Tibial nerve (tissue), 4 donors: Measurements from ENCODE around the gene MCF2L2. TPM values are rescaled to one million over a fixed set of nuclear protein-coding genes. Genes with fewer than 3 reads are reported as not detected.

Experiments used
- DNase-seq, 2 donors: peaks; one replicate each; pipeline ENCODE4 v3.0.0-alpha.2; 2019; ENCODE audit warnings: low spot score in 2 of 2
- H3K27ac ChIP-seq, 4 donors: fragments of 200-600 bp; sonication (generic) in 3 of 4; one replicate each; pipeline ENCODE4 v1.5.1; 2017 to 2019; ENCODE audit warnings: mild to moderate bottlenecking in 1 of 4
- H3K27me3 ChIP-seq, 2 donors: fragments of 200-600 bp; sonication (generic) in 1 of 2; one replicate each; pipeline versions ENCODE4 v1.5.1 to v1.6.0; 2017 to 2019
- H3K36me3 ChIP-seq, 3 donors: fragments of 200-600 bp; sonication (generic); one replicate each; pipeline ENCODE4 v1.5.1; 2018 to 2019
- H3K4me1 ChIP-seq, 4 donors: fragments of 200-600 bp; sonication (generic) in 3 of 4; one replicate each; pipeline ENCODE4 v1.5.1; 2017 to 2019
- H3K4me3 ChIP-seq, 4 donors: fragments of 200-600 bp; sonication (generic) in 3 of 4; one replicate each; pipeline ENCODE4 v1.5.1; 2017 to 2019; ENCODE audit warnings: mild to moderate bottlenecking in 1 of 4, moderate library complexity in 1 of 4
- H3K9me3 ChIP-seq, 4 donors: fragments of 200-600 bp; sonication (generic) in 3 of 4; one replicate each; pipeline ENCODE4 v1.5.1; 2017 to 2019
- CTCF ChIP-seq, 5 experiments: fragments of 200-600 bp in 3 of 5; fragments of 450-650 bp in 2 of 5; sonication (generic) in 3 of 5; IDR thresholded peaks; one replicate each; pipeline ENCODE4 v1.5.1; 2016 to 2019; ENCODE audit warnings: antibody characterized with exemption in 5 of 5, mild to moderate bottlenecking in 3 of 5, moderate library complexity in 2 of 5
- EP300 ChIP-seq, 2 donors: sonication (generic); formaldehyde crosslinking; IDR thresholded peaks; one replicate each; pipeline ENCODE4 v1.6.1; 2017; ENCODE audit warnings: antibody characterized with exemption in 2 of 2, mild to moderate bottlenecking in 1 of 2
- POLR2A ChIP-seq, 2 donors: fragments of 450-650 bp; IDR thresholded peaks; one replicate each; pipeline ENCODE4 v1.6.1; 2017; ENCODE audit warnings: antibody characterized with exemption in 2 of 2, mild to moderate bottlenecking in 2 of 2, moderate library complexity in 2 of 2
- WGBS, 2 donors: methylation state at CpG; one replicate each; pipeline ENCODE4 v1.1.5; 2018; 5-methylcytosine and 5-hydroxymethylcytosine counted together
- total RNA-seq, 4 donors: library from RNA; depleted of rRNA; stranded (reverse); fragments of >200 nt; gene quantifications; one replicate each; pipeline ENCODE4 v1.1.0, GENCODE V29; 2016

The MCF2L2 gene
- total RNA-seq, 4 donors from 2014 or later: 0.90 to 24.9 (median 1.8) TPM

DNA sequence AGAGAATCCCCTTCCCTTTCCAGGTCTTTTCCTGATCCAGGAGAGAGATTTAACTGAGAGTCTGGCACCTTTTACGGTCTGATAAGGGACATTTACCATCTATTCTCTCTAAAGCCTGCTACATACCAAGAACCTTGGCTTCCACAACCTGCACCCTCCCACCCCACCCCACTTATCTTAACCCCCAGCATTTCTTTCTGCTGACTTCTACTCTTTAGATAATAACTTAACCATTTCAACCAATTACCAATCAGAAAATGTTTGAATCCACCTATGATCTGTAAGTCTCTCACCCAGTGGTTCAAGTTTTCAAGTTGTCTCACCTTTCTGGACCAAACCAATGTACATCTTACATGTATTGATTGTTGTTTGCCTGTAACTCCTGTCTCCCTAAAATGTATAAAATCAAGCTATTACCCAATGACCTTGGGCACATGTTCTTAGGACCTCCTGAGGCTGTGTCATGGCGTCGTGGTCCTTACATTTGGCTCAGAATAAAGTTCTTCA is 74.0 kb downstream of the MCF2L2 start:
- TF ChIP-seq EP300 (IDR thresholded peaks at IDR 0.05): no peak
- TF ChIP-seq CTCF (IDR thresholded peaks at IDR 0.05): no peak
- no peak for TF ChIP-seq POLR2A (IDR thresholded peaks at IDR 0.05)
- no peaks in the 10 kb centered on the region for H3K27me3 ChIP-seq
- WGBS, 2 donors: 87 to 94% methylated on average over 3 of the region's 3 CpGs
- H3K4me3 ChIP-seq: no peak overlapping the region
- no peaks in the 10 kb centered on the region for H3K4me1 ChIP-seq
- no peaks in the 10 kb centered on the region for H3K36me3 ChIP-seq
- H3K27ac ChIP-seq: no peak overlapping the region
- no peaks in the 10 kb centered on the region for H3K9me3 ChIP-seq
- DNase-seq: no peak

DNA sequence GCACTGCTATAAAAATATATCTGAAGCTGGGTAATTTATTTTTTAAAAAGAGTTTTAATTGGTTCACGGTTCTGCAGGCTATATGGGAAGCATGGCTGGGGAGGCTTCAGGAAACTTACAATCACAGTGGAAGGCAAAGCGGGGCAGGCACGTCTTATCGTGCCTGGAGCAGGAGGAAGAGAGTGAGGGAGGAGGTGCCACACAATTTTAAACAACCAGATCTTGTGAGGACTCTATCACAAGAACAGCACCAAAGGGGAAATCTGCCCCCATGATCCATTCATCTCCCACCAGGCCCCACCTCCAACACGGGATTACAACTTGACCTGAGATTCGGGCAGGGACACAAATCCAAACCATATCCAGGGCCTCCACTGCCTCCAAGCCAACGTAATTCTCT is 75.0 kb downstream of the MCF2L2 start:
- no peak overlapping the region for H3K4me3 ChIP-seq
- 83 to 88% methylated on average over 7 of the region's 7 CpGs for WGBS, 2 donors
- no peaks in the 10 kb centered on the region for H3K36me3 ChIP-seq
- H3K9me3 ChIP-seq: no peaks in the 10 kb centered on the region
- no peak for DNase-seq
- TF ChIP-seq EP300 (IDR thresholded peaks at IDR 0.05): no peak
- TF ChIP-seq CTCF (IDR thresholded peaks at IDR 0.05): no peak
- no peak for TF ChIP-seq POLR2A (IDR thresholded peaks at IDR 0.05)
- H3K27me3 ChIP-seq: no peaks in the 10 kb centered on the region
- H3K27ac ChIP-seq: no peak overlapping the region
- no peaks in the 10 kb centered on the region for H3K4me1 ChIP-seq

- DNase-seq: no peak
- Histone ChIP-seq H3K27ac (no peak overlapping the region), H3K27me3 (no peaks in the 10 kb centered on the region), H3K4me1 (no peaks in the 10 kb centered on the region), H3K36me3 (no peaks in the 10 kb centered on the region), H3K4me3 (no peak overlapping the region), H3K9me3 (peaks cover 0 to 13% (median 0%) of the 10 kb centered on the region in 4 donors)
- 75 to 76% methylated on average over 3 of the region's 3 CpGs for WGBS, 2 donors
- no peak for TF ChIP-seq EP300 (IDR thresholded peaks at IDR 0.05)
- TF ChIP-seq POLR2A (IDR thresholded peaks at IDR 0.05): no peak
- no peak for TF ChIP-seq CTCF (IDR thresholded peaks at IDR 0.05)
These were observed 78.3 kb downstream of the MCF2L2 start for GRCh38 chr3:183350164-183350563.

DNA sequence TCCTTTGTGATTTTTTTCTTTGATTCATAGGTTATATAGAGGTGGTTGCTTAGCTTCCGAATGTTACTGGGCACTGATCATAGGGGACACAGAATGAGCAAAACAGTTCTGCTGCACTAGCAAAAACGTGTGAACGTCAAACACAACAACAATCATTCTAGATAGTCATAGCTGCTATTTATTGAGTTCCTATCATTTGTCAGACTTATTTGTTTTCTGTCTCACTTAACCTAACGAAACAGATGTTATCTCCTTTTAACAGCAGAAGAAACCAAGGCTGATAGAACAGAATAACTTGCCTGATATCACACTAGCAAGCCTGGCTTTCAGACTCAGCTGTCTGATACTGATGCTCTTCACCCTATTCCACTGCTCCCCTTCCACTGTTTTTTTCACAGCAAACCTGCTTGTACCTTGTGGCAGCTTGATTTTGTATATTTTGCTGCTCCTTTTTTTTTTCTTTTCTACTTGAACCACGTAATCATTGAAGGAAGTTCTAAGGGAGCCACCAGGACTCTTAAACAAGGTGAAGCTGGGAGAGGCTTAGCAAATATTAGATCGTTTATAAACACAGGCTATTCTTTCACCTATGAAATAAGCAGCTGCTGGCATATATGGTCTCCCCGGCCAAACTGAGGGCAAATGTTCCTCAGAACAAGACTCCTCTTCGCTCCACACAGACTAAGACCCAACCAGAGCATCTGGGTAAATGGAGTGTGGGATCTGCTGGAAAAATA is 78.8 kb downstream of the MCF2L2 start:
- no peaks in the 10 kb centered on the region for H3K36me3 ChIP-seq
- no peaks in the 10 kb centered on the region for H3K4me1 ChIP-seq
- no peak overlapping the region for H3K4me3 ChIP-seq
- no peak overlapping the region for H3K27ac ChIP-seq
- no peaks in the 10 kb centered on the region for H3K27me3 ChIP-seq
- TF ChIP-seq POLR2A (IDR thresholded peaks at IDR 0.05) (no peak), EP300 (IDR thresholded peaks at IDR 0.05) (no peak), CTCF (IDR thresholded peaks at IDR 0.05) (no peak)
- 78% methylated on average over 8 of the region's 8 CpGs for WGBS, 2 donors
- H3K9me3 ChIP-seq: peaks cover 0 to 15% (median 0%) of the 10 kb centered on the region in 4 donors
- no peak for DNase-seq

DNA sequence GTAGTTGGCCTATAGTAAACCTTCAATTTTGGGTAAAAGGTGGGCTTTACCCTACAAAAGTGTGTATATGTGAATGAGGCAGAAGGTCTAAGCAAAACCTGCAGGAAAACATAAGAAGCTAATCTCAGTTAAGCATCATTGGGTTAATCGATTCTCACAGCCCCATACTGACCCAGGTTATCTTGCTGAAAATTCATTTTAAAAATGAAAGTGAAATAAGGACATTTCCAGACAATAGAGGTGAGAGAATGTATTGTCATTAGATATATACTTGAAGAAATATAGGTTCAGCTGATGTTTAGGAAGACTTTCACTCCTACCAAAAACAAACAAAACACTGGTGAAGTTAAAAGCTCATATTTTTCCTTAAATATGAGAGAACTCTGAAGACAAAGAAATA is 85.6 kb downstream of the MCF2L2 start:
- WGBS, 2 donors: 87 to 92% methylated on average over 1 of the region's 1 CpG
- Histone ChIP-seq H3K4me3 (no peak overlapping the region), H3K27ac (no peak overlapping the region), H3K4me1 (no peaks in the 10 kb centered on the region), H3K27me3 (no peaks in the 10 kb centered on the region), H3K9me3 (peaks cover 0 to 15% (median 0%) of the 10 kb centered on the region in 4 donors), H3K36me3 (no peaks in the 10 kb centered on the region)
- no peak for TF ChIP-seq POLR2A (IDR thresholded peaks at IDR 0.05)
- no peak for TF ChIP-seq CTCF (IDR thresholded peaks at IDR 0.05)
- no peak for TF ChIP-seq EP300 (IDR thresholded peaks at IDR 0.05)
- no peak for DNase-seq
